ENCODE data around the gene PTGFRN.

Gene PTGFRN

GRCh38 chr1:117017062-117017461 lies 107.3 kb downstream of the PTGFRN start:
- TF ChIP-seq PKNOX1 (IDR thresholded peaks at IDR 0.05) (no peak), ZNF384 (IDR thresholded peaks at IDR 0.05) (no peak), ELF4 (IDR thresholded peaks at IDR 0.05) (no peak), FOXM1 (IDR thresholded peaks at IDR 0.05; ENCODE audit: borderline replicate concordance) (no peak), BHLHE40 (IDR thresholded peaks at IDR 0.05; ENCODE audit: borderline replicate concordance) (no peak), SP1 (IDR thresholded peaks at IDR 0.05) (no peak), FOXK2 (IDR thresholded peaks at IDR 0.05) (no peak), LEF1 (IDR thresholded peaks at IDR 0.05; ENCODE audit: borderline replicate concordance) (no peak), TARDBP (IDR thresholded peaks at IDR 0.05) (no peak), FOXA1 (IDR thresholded peaks at IDR 0.05) (no peak), HDGF (IDR thresholded peaks at IDR 0.05; ENCODE audit: borderline replicate concordance) (no peak), CTBP1 (IDR thresholded peaks at IDR 0.05; ENCODE audit: borderline replicate concordance) (no peak), ARNT (IDR thresholded peaks at IDR 0.05) (no peak), SUZ12 (IDR thresholded peaks at IDR 0.05) (no peak), NFRKB (IDR thresholded peaks at IDR 0.05) (no peak)
- POLR2A ChIA-PET: no interaction called here
- CTCF ChIA-PET: no interaction called here
- no peak for DNase-seq (ENCODE audit: extremely low spot score)

GRCh38 chr1:117017648-117018047 lies 107.9 kb downstream of the PTGFRN start:
- ChIA-PET POLR2A (no interaction called here), CTCF (no interaction called here)
- DNase-seq (ENCODE audit: extremely low spot score): no peak
- TF ChIP-seq LEF1 (IDR thresholded peaks at IDR 0.05; ENCODE audit: borderline replicate concordance) (no peak), L3MBTL2 (conservative IDR thresholded peaks at IDR 0.05) (no peak), BHLHE40 (IDR thresholded peaks at IDR 0.05; ENCODE audit: borderline replicate concordance) (no peak), PKNOX1 (IDR thresholded peaks at IDR 0.05) (no peak), NFRKB (IDR thresholded peaks at IDR 0.05) (no peak), FOXM1 (IDR thresholded peaks at IDR 0.05; ENCODE audit: borderline replicate concordance) (no peak), SP1 (IDR thresholded peaks at IDR 0.05) (no peak), ELF4 (IDR thresholded peaks at IDR 0.05) (no peak)

DNA sequence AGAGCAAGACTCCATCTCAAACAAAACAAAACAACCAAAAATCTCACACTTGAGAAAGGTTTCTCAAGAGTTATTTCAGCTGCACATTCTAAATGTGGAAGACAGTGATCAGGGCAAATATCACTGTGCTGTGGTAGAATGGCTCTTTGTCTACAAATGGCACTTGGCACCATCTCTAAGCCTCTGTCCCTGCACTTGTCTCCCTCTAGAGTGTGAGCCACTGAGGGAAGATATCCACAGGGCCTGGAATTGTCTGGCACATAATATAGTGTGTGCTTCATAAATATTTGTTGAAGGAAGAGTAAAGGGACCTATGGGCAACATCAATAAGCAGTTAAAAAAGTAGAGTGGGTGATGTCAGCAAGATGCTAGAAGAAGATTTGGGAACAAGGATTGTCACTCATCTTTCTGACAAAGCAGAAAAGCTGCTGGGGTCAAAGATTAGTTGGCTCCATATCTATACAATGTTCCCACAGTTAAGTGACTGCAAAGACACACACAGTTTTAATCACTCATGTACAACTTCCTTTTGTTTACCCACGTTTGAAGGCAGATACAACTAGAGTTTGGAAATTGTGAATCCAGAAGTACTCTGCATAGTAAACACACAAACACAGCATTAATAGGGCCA lies 110.9 kb downstream of the PTGFRN start:
- ChIA-PET CTCF (no interaction called here), POLR2A (no interaction called here)
- no peak for DNase-seq (ENCODE audit: extremely low spot score)
- TF ChIP-seq FOXM1 (IDR thresholded peaks at IDR 0.05; ENCODE audit: borderline replicate concordance): no peak
- no peak for TF ChIP-seq TARDBP (IDR thresholded peaks at IDR 0.05)
- no peak for TF ChIP-seq CTBP1 (IDR thresholded peaks at IDR 0.05; ENCODE audit: borderline replicate concordance)
- TF ChIP-seq BHLHE40 (IDR thresholded peaks at IDR 0.05; ENCODE audit: borderline replicate concordance): no peak
- no peak for TF ChIP-seq FOXK2 (IDR thresholded peaks at IDR 0.05)
- TF ChIP-seq ZNF384 (IDR thresholded peaks at IDR 0.05): no peak
- no peak for TF ChIP-seq PKNOX1 (IDR thresholded peaks at IDR 0.05)
- no peak for TF ChIP-seq HDGF (IDR thresholded peaks at IDR 0.05; ENCODE audit: borderline replicate concordance)
- no peak for TF ChIP-seq SUZ12 (IDR thresholded peaks at IDR 0.05)
- TF ChIP-seq L3MBTL2 (conservative IDR thresholded peaks at IDR 0.05): no peak
- no peak for TF ChIP-seq ELF4 (IDR thresholded peaks at IDR 0.05)
- no peak for TF ChIP-seq NFRKB (IDR thresholded peaks at IDR 0.05)
- TF ChIP-seq ARNT (IDR thresholded peaks at IDR 0.05): no peak
- no peak for TF ChIP-seq FOXA1 (IDR thresholded peaks at IDR 0.05)
- TF ChIP-seq LEF1 (IDR thresholded peaks at IDR 0.05; ENCODE audit: borderline replicate concordance): no peak
- no peak for TF ChIP-seq SP1 (IDR thresholded peaks at IDR 0.05)

- DNase-seq (ENCODE audit: extremely low spot score): no peak
- ChIA-PET POLR2A (no interaction called here), CTCF (no interaction called here)
- no peak for TF ChIP-seq BHLHE40 (IDR thresholded peaks at IDR 0.05; ENCODE audit: borderline replicate concordance)
These were observed 112.4 kb downstream of the PTGFRN start for GRCh38 chr1:117022114-117022513.

GRCh38 chr1:117025568-117025967 lies 115.9 kb downstream of the PTGFRN start:
- POLR2A ChIA-PET: no interaction called here
- CTCF ChIA-PET: no interaction called here
- TF ChIP-seq ZNF384 (IDR thresholded peaks at IDR 0.05) (no peak), ARNT (IDR thresholded peaks at IDR 0.05) (no peak), ELF4 (IDR thresholded peaks at IDR 0.05) (no peak), SUZ12 (IDR thresholded peaks at IDR 0.05) (no peak), CTBP1 (IDR thresholded peaks at IDR 0.05; ENCODE audit: borderline replicate concordance) (no peak), FOXM1 (IDR thresholded peaks at IDR 0.05; ENCODE audit: borderline replicate concordance) (no peak), HDGF (IDR thresholded peaks at IDR 0.05; ENCODE audit: borderline replicate concordance) (no peak), PKNOX1 (IDR thresholded peaks at IDR 0.05) (no peak), FOXA1 (IDR thresholded peaks at IDR 0.05) (no peak), LEF1 (IDR thresholded peaks at IDR 0.05; ENCODE audit: borderline replicate concordance) (no peak), TARDBP (IDR thresholded peaks at IDR 0.05) (no peak), L3MBTL2 (conservative IDR thresholded peaks at IDR 0.05) (no peak)
- no peak for DNase-seq (ENCODE audit: extremely low spot score)

GRCh38 chr1:117026361-117026760 lies 116.6 kb downstream of the PTGFRN start:
- CTCF ChIA-PET: no interaction called here
- TF ChIP-seq SUZ12 (IDR thresholded peaks at IDR 0.05) (no peak), FOXK2 (IDR thresholded peaks at IDR 0.05) (no peak), HDGF (IDR thresholded peaks at IDR 0.05; ENCODE audit: borderline replicate concordance) (no peak), PKNOX1 (IDR thresholded peaks at IDR 0.05) (no peak), TARDBP (IDR thresholded peaks at IDR 0.05) (no peak), LEF1 (IDR thresholded peaks at IDR 0.05; ENCODE audit: borderline replicate concordance) (no peak)
- no peak for DNase-seq (ENCODE audit: extremely low spot score)
- POLR2A ChIA-PET: no interaction called here

Measured in HEK293T (cell line).